ENCODE data around the gene CSRP3. TPM values are rescaled to one million over a fixed set of nuclear protein-coding genes. Genes with fewer than 3 reads are reported as not detected.
A peak's percentile ranks its signal among the peaks of the same experiment; 100 is the strongest.

The CSRP3 gene
- polyA plus RNA-seq, 1 donor, result 496 TPM

- no peak for DNase-seq
Measured at GRCh38 chr11:19225123-19225522, 23.3 kb upstream of the CSRP3 start.

GRCh38 chr11:19220903-19221724 lies 19.3 kb upstream of the CSRP3 start:
- no peak for DNase-seq

GRCh38 chr11:19218786-19219460 lies 17.1 kb upstream of the CSRP3 start:
- DNase-seq, result peak; percentile 62

GRCh38 chr11:19218216-19218615 lies 16.4 kb upstream of the CSRP3 start:
- no peak for DNase-seq

GRCh38 chr11:19216709-19217374 lies 15.1 kb upstream of the CSRP3 start:
- no peak for DNase-seq

GRCh38 chr11:19216021-19216420 lies 14.2 kb upstream of the CSRP3 start:
- DNase-seq, result no peak

- no peak for DNase-seq
Measured at GRCh38 chr11:19209617-19210370, 8.0 kb upstream of the CSRP3 start.

GRCh38 chr11:19208959-19209546 lies 7.3 kb upstream of the CSRP3 start:
- DNase-seq, result no peak

- no peak for DNase-seq
Measured at GRCh38 chr11:19208181-19208580, 6.4 kb upstream of the CSRP3 start.

- DNase-seq, result no peak
Measured at GRCh38 chr11:19204836-19205235, 3.1 kb upstream of the CSRP3 start.

GRCh38 chr11:19200410-19201201 lies 1.2 kb downstream of the CSRP3 start:
- no peak for DNase-seq

- no peak for DNase-seq
Measured at GRCh38 chr11:19199771-19200170, 2.0 kb downstream of the CSRP3 start.

GRCh38 chr11:19199048-19199447 lies 2.7 kb downstream of the CSRP3 start:
- no peak for DNase-seq

GRCh38 chr11:19196432-19196831 lies 5.4 kb downstream of the CSRP3 start:
- DNase-seq, result no peak

GRCh38 chr11:19194620-19195308 lies 7.0 kb downstream of the CSRP3 start:
- no peak for DNase-seq

GRCh38 chr11:19193916-19194315 lies 7.9 kb downstream of the CSRP3 start:
- DNase-seq, result no peak

GRCh38 chr11:19191530-19192169 lies 10.1 kb downstream of the CSRP3 start:
- no peak for DNase-seq

GRCh38 chr11:19187833-19188258 lies 13.9 kb downstream of the CSRP3 start:
- DNase-seq, result no peak

GRCh38 chr11:19187114-19187832 lies 14.5 kb downstream of the CSRP3 start:
- no peak for DNase-seq
